HG02798 (cell line): Measurements from ENCODE around the gene PRPF6.
A peak's percentile ranks its signal among the peaks of the same experiment; 100 is the strongest.
"Not testable (repeated sequence)": the region's sequence is repeated elsewhere in the genome, so short reads cannot be mapped to it uniquely, and the experiment has no call there.

Experiments
- ATAC-seq: cut with Tn5 transposase; IDR thresholded peaks from one replicate; pipeline ENCODE4 v1.9.1; 2021; ENCODE audit warnings: mild to moderate bottlenecking; ENCODE audit not compliant: unreplicated experiment, poor library complexity

The PRPF6 gene

DNA sequence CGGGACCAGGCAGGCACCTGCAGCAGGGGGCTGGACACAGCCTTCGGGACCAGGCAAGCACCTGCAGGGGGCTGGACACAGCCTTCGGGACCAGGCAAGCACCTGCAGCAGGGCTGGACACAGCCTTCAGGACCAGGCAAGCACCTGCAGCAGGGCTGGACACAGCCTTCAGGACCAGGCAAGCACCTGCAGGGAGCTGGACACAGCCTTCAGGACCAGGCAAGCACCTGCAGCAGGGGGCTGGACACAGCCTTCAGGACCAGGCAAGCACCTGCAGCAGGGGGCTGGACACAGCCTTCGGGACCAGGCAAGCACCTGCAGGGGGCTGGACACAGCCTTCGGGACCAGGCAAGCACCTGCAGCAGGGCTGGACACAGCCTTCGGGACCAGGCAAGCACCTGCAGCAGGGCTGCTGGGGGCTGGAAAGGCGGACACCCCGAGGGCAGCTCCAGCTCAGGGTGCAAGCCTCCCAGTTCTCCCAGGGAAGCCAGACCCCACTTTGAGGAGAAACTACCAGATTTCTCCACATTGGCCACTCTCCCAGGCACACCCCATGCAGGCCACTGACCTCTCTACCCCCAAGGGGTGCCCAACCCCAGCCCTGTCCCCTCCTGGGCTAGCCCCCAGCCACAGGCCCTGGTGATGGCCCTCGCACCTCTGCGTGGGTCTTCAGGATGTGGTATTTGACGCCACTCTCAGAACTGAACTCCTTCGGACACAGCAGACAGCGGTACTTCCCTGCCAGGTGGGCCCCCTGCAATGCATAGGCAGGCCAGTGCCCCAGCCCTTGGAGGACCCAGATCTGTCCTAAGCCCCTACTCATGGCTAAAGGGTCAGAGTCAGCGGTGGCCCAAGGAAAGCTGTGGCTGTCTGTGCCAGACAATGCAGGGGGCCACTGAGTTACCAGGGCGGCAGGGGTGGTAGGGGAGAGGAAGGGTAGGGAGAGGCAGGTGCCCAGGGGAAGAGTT lies 20.0 kb upstream of the PRPF6 start:
- not testable (repeated sequence) for ATAC-seq

DNA sequence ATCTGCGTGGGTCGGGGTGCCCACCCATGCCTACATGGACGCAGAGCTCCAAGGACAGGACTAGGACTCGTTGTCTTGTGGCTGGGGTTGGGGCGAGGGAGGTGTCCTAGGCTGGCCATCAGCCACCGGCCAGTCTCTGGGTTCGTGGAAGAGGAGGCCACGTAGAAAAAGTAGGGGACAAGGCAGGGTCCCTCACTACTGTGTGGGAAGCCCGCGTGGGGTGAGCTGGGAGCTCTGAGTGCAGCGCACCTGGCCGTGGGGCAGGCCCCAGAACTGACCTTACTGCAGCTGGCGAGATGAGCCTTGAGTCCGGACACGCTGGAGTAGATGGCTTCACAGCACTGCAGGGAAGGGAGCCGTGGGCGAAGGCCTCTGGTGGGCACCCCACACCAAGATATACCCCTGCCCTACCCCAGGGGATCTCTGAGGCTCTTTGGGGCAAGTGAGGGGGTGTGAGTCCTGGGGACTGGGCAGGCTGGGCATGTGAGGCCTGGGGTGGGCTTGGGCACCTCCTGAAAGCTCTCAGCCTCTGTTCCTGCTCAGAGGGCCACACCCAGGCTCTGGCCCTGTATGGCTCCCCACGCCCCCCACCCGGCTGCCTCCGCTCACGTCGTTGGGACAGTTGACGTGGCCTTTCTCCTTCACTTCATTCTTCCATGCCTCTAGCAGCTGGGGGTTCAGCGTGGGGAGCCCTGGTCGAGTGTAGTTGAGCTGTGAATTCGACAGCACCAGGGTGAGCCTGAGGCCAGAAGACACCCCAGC lies 19.1 kb upstream of the PRPF6 start:
- no peak for ATAC-seq

- ATAC-seq: no peak
Measured at GRCh38 chr20:63962426-63963347, 18.2 kb upstream of the PRPF6 start.

DNA sequence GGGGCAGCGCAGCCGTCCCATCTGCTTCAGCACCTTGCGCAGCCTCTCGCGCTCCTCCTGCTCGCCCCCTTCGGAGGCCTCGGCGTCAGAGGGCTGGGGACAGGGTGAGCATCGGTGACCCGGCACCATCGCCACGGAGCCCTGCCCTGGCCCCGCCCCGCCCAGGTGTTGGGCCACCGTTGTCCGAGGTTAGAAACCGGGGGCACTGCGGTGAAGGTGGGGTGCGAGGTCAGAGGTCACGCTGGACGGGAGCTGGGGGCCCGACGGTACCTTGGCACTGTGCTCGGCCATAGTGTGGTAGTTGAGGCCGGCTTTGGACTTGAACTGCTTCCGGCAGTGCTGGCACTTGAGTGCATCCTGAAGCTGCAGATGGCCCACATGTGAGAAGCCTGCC lies 17.6 kb upstream of the PRPF6 start:
- ATAC-seq: no peak

- no peak for ATAC-seq
Measured at GRCh38 chr20:63963784-63964301, 17.1 kb upstream of the PRPF6 start.

DNA sequence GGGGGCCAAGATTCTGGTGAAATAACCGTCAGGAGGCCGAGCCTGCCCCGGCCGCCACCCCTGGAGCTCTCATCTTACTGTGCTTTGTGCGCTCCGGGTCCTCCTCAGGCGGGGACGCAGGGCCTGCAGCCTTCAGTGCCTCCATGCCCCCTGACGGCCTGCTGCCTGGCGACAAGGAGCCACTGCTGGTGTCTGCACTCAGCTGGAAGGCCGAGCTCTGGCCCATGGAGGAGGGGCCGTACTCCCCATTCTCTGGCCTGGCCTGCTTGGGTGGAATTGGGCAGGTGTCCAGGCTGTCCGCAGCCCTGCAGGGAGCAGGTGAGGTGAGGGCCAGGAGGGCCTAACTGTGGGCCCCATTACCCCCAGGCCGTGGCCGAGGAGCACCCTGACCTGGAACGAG lies 16.5 kb upstream of the PRPF6 start:
- no peak for ATAC-seq

GRCh38 chr20:63966172-63966943 lies 14.6 kb upstream of the PRPF6 start:
- no peak for ATAC-seq

- no peak for ATAC-seq
Measured at GRCh38 chr20:63966944-63967322, 14.0 kb upstream of the PRPF6 start.

GRCh38 chr20:63967330-63968135 lies 13.4 kb upstream of the PRPF6 start:
- no peak for ATAC-seq

DNA sequence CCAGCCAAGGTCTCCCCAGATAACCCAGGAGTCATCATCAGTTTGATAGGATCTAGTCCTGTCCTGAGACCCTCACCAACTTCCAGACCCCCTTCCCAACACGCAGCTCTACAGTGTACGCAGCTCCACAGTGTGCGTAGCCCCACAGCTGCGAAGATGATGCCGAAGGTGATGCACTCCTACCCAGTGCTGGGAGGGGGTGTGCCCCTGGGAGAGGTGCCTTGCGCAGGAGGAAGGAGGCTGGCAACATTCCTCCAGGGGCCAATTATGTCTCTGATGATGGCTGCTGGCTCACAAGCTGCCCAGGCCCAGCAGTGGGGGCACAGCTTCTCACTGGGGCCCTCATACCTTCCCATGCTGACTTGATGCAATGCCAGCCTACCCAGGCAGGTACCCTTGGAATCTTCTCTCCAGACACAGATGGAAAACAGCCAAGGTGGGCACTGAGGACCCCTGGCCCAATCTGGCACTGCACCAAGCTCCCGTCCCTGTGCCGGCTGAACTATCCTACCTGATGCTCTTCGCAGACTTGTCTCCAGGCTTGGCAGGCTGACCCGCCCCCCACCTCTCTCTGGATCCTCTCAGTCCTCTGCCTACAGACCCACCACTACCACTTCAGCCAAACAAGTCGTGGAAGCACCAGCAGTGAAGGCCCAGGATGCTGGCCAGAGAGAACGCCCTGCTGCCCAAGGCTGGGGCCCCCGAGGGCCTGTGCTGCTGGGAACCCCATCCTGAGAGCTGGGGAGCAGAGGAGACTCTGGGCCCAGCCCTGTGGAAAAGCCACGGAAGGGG lies 12.6 kb upstream of the PRPF6 start:
- ATAC-seq: no peak

GRCh38 chr20:63968928-63969760 lies 11.8 kb upstream of the PRPF6 start:
- peak; percentile 6 for ATAC-seq

DNA sequence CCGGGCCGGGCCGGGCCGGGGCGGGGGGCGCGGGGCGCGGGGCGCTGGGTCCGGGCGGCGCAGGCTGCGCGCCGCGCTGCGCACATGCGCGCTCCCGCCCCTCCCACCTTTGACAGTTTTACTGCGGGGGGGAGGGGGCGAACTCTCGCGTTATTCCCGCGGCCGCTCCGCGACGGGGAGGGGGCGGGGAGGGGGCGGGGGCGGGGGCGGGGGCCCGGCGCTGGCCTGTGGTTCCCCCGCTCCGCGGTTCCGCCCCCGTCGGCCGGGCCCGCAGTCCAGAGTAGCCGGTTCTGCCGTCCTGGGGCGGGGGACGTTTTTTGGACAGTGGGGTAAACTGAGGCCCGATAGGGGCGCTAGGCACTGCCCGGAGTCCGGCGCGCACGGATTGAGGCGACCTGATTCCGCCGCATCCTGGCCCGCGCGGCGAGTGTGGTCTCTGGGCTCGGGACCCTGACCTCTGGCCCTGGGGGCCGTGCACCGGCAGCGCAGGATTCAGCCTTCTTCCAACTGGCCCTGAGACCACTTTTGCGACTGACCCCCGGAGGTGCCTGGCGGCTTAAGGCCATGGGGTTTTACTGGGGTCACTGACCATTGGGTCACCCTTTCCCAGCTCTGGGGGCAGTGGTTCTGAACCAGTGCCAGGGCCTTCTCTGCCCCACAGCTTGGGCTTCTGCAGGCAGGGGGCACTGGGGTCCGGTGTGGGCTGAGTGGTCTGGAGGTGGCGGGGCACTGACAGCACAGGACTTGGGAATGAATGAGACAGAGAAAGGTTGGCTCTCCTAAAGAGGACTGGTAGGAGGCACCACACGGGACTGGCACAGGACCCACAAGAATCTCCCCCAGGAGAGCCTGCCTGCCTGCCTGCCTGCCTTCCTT lies 10.9 kb upstream of the PRPF6 start, which contains the start of gene ZNF512B:
TSS of gene ZNF512B (minus strand) at position 93 of the 876 bp plus-strand sequence. CDS start 1,980 bp downstream, outside the sequence.
- ATAC-seq: peak; percentile 45

GRCh38 chr20:63970714-63971431 lies 10.1 kb upstream of the PRPF6 start:
- ATAC-seq: no peak

DNA sequence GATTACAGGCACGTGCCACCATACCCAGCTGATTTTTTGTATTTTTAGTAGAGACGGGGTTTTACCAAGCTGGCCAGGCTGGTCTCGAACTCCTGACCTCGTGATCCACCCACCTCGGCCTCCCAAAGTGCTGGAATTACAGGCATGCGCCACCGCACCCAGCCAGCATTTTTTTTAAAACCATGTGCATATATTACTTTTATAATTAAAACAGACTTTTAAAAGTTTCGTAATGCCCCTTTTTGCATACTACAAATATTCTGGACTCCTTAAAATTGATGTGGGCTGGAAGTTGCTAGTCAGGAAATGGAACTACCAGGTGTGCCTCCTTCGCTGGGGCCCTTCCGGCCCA lies 9.0 kb upstream of the PRPF6 start:
- not testable (repeated sequence) for ATAC-seq
